ENCODE data around the gene CALU.

CALU gene

DNA sequence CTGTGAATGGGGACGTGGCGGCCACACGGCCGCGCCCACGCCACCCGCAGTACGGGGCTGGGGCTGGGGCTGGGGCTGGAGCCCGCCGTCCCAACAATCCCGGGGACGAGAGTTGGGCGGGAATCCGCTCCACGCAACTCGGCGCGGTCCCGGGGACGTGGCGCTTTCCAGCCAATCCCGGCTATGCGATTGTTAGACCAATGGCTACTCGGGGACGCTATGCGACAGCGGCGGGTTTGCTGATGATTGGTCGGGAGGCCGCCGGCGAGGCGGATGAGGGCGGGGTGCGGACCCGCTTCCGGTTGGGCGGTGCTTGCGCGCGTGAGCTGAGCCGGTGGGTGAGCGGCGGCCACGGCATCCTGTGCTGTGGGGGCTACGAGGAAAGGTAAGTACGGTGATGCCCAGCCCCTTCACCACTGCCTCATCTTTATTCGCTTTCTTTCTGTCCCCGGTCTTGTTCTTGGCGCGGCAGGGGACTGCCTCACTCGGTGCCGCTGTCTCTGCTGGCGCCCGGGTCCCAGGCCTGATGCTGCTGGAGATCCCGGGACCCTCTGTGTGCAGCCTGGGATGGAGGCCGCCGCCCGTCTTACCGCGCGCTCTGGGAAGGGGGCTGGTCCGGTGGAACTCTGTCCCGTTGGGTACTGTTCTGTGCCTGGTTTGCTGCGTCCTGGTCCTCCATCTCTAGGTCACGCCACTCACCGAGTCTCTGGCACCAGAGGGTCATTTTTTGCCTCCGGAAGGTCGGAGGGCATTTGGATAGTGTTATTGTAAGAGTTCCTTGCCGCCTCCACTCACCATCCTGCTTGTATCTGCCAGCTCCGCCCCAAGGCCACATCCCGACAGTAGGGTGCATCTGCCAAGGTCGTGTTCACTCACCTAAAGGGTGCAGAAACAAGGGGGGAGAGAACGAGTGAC, at the start of gene CALU (continued):
- TF ChIP-seq, protein P1, sequence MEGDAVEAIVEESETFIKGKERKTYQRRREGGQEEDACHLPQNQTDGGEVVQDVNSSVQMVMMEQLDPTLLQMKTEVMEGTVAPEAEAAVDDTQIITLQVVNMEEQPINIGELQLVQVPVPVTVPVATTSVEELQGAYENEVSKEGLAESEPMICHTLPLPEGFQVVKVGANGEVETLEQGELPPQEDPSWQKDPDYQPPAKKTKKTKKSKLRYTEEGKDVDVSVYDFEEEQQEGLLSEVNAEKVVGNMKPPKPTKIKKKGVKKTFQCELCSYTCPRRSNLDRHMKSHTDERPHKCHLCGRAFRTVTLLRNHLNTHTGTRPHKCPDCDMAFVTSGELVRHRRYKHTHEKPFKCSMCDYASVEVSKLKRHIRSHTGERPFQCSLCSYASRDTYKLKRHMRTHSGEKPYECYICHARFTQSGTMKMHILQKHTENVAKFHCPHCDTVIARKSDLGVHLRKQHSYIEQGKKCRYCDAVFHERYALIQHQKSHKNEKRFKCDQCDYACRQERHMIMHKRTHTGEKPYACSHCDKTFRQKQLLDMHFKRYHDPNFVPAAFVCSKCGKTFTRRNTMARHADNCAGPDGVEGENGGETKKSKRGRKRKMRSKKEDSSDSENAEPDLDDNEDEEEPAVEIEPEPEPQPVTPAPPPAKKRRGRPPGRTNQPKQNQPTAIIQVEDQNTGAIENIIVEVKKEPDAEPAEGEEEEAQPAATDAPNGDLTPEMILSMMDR (tag by site-specific recombination; IDR thresholded peaks at IDR 0.05): no peak
- TF ChIP-seq ZNF658 (tag by site-specific recombination; IDR thresholded peaks at IDR 0.05) (no peak), ZNF621 (tag by site-specific recombination; IDR thresholded peaks at IDR 0.05) (no peak), ZNF76 (tag by site-specific recombination; IDR thresholded peaks at IDR 0.05; ENCODE audit: borderline replicate concordance, low read depth) (peak; percentile 59), ZNF2 (tag by site-specific recombination; IDR thresholded peaks at IDR 0.05) (peak; percentile 19; the same call in 1 of the 2 replicates), IKZF3 (tag by site-specific recombination; IDR thresholded peaks at IDR 0.05) (peak; percentile 98), KLF10 (tag by site-specific recombination; IDR thresholded peaks at IDR 0.05) (0 out of 2 replicates have a peak, but pooled peaks have one; percentile 38), HOXC10 (CRISPR knock-in tag; IDR thresholded peaks at IDR 0.05) (no peak), ZNF214 (tag by site-specific recombination; IDR thresholded peaks at IDR 0.05; ENCODE audit: borderline replicate concordance) (no peak), KLF7 (tag by site-specific recombination; IDR thresholded peaks at IDR 0.05; ENCODE audit: borderline replicate concordance) (peak; percentile 12; the same call in 1 of the 2 replicates), ZNF416 (tag by site-specific recombination; IDR thresholded peaks at IDR 0.05) (no peak), ZNF302 (tag by site-specific recombination; IDR thresholded peaks at IDR 0.05; ENCODE audit: low read depth) (no peak), RBAK (tag by site-specific recombination; IDR thresholded peaks at IDR 0.05) (no peak), ZNF600 (tag by site-specific recombination; IDR thresholded peaks at IDR 0.05) (peak; percentile 43; the same call in 1 of the 2 replicates), ZNF792 (tag by site-specific recombination; IDR thresholded peaks at IDR 0.05) (peak; percentile 59; the same call in 1 of the 2 replicates), ZNF121 (tag by site-specific recombination; IDR thresholded peaks at IDR 0.05) (0 out of 2 replicates have a peak, but pooled peaks have one; percentile 10), GLIS2 (tag by site-specific recombination; IDR thresholded peaks at IDR 0.05) (0 out of 2 replicates have a peak, but pooled peaks have one; percentile 38), ZNF114 (tag by site-specific recombination; IDR thresholded peaks at IDR 0.05) (no peak), GLI4 (tag by site-specific recombination; IDR thresholded peaks at IDR 0.05) (0 out of 2 replicates have a peak, but pooled peaks have one; percentile 30), ZNF221 (tag by site-specific recombination; IDR thresholded peaks at IDR 0.05; ENCODE audit: borderline replicate concordance) (no peak), FEZF1 (tag by site-specific recombination; IDR thresholded peaks at IDR 0.05) (no peak), ZNF155 (tag by site-specific recombination; IDR thresholded peaks at IDR 0.05) (no peak), ZNF175 (tag by site-specific recombination; IDR thresholded peaks at IDR 0.05) (no peak), KLF1 (tag by site-specific recombination; IDR thresholded peaks at IDR 0.05) (0 out of 2 replicates have a peak, but pooled peaks have one; percentile 30)
- TF ChIP-seq, protein P2, sequence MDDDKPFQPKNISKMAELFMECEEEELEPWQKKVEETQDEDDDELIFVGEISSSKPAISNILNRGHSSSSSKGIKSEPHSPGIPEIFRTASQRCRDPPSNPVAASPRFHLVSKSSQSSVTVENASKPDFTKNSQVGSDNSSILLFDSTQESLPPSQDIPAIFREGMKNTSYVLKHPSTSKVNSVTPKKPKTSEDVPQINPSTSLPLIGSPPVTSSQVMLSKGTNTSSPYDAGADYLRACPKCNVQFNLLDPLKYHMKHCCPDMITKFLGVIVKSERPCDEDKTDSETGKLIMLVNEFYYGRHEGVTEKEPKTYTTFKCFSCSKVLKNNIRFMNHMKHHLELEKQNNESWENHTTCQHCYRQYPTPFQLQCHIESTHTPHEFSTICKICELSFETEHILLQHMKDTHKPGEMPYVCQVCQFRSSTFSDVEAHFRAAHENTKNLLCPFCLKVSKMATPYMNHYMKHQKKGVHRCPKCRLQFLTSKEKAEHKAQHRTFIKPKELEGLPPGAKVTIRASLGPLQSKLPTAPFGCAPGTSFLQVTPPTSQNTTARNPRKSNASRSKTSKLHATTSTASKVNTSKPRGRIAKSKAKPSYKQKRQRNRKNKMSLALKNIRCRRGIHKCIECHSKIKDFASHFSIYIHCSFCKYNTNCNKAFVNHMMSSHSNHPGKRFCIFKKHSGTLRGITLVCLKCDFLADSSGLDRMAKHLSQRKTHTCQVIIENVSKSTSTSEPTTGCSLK (tag by site-specific recombination; IDR thresholded peaks at IDR 0.05): no peak
- TF ChIP-seq, protein P3, sequence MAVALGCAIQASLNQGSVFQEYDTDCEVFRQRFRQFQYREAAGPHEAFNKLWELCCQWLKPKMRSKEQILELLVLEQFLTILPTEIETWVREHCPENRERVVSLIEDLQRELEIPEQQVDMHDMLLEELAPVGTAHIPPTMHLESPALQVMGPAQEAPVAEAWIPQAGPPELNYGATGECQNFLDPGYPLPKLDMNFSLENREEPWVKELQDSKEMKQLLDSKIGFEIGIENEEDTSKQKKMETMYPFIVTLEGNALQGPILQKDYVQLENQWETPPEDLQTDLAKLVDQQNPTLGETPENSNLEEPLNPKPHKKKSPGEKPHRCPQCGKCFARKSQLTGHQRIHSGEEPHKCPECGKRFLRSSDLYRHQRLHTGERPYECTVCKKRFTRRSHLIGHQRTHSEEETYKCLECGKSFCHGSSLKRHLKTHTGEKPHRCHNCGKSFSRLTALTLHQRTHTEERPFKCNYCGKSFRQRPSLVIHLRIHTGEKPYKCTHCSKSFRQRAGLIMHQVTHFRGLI (tag by site-specific recombination; IDR thresholded peaks at IDR 0.05): peak; percentile 100
- TF ChIP-seq, protein P4, sequence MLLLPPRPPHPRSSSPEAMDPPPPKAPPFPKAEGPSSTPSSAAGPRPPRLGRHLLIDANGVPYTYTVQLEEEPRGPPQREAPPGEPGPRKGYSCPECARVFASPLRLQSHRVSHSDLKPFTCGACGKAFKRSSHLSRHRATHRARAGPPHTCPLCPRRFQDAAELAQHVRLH (tag by site-specific recombination; IDR thresholded peaks at IDR 0.05): peak; percentile 64; the same call in 1 of the 2 replicates
- TF ChIP-seq, protein P5, sequence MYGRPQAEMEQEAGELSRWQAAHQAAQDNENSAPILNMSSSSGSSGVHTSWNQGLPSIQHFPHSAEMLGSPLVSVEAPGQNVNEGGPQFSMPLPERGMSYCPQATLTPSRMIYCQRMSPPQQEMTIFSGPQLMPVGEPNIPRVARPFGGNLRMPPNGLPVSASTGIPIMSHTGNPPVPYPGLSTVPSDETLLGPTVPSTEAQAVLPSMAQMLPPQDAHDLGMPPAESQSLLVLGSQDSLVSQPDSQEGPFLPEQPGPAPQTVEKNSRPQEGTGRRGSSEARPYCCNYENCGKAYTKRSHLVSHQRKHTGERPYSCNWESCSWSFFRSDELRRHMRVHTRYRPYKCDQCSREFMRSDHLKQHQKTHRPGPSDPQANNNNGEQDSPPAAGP (tag by site-specific recombination; IDR thresholded peaks at IDR 0.05): peak; percentile 43; the same call in 1 of the 2 replicates
- TF ChIP-seq, protein P6, sequence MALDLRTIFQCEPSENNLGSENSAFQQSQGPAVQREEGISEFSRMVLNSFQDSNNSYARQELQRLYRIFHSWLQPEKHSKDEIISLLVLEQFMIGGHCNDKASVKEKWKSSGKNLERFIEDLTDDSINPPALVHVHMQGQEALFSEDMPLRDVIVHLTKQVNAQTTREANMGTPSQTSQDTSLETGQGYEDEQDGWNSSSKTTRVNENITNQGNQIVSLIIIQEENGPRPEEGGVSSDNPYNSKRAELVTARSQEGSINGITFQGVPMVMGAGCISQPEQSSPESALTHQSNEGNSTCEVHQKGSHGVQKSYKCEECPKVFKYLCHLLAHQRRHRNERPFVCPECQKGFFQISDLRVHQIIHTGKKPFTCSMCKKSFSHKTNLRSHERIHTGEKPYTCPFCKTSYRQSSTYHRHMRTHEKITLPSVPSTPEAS (tag by site-specific recombination; IDR thresholded peaks at IDR 0.05): no peak
